Neural cell (in vitro differentiated cells): ENCODE results near the gene CDK5RAP1. TPM values are rescaled to one million over a fixed set of nuclear protein-coding genes. Genes with fewer than 3 reads are reported as not detected.

Experiments used
- H2AFZ ChIP-seq: fragments of 200-600, 300-800 bp; sonication (generic), shearing (Covaris generic); 2 replicates; pipeline ENCODE4 v1.6.0; 2014; ENCODE audit warnings: low read depth, mild to moderate bottlenecking, antibody characterized with exemption, low read length, moderate library complexity
- H3F3A ChIP-seq: fragments of 200-600 bp; shearing (Covaris generic); 2 replicates; pipeline ENCODE4 v1.6.1; 2016; ENCODE audit warnings: mild to moderate bottlenecking, moderate library complexity, mixed read lengths, antibody characterized with exemption, low read length; ENCODE audit not compliant: insufficient read depth, poor library complexity, severe bottlenecking
- H3K27ac ChIP-seq: fragments of 200-600, 300-800 bp; sonication (generic), shearing (Covaris generic); 2 replicates; pipeline ENCODE4 v1.5.1; 2014; ENCODE audit warnings: mild to moderate bottlenecking, low read length, moderate library complexity
- H3K27me3 ChIP-seq: fragments of 300-800, 200-600 bp; sonication (generic), shearing (Covaris generic); 2 replicates; pipeline ENCODE4 v1.6.0; 2014; ENCODE audit warnings: mild to moderate bottlenecking, low read depth, low read length, moderate library complexity; ENCODE audit not compliant: insufficient read depth
- H3K36me3 ChIP-seq: fragments of 300-800, 200-600 bp; sonication (generic), shearing (Covaris generic); 2 replicates; pipeline ENCODE4 v1.5.1; 2014; ENCODE audit warnings: mild to moderate bottlenecking, antibody characterized with exemption, low read length, moderate library complexity; ENCODE audit not compliant: insufficient read depth
- H3K4me2 ChIP-seq: fragments of 300-800, 200-600 bp; sonication (generic), shearing (Covaris generic); 2 replicates; pipeline ENCODE4 v1.6.0; 2014; ENCODE audit warnings: mild to moderate bottlenecking, low read length
- H3K4me3 ChIP-seq: fragments of 300-800, 200-600 bp; sonication (generic), shearing (Covaris generic); 2 replicates; pipeline ENCODE4 v1.5.1; 2014; ENCODE audit warnings: mild to moderate bottlenecking, low read length, moderate library complexity
- H3K79me2 ChIP-seq: fragments of 200-600 bp; shearing (Covaris generic); replicated peaks from 2 replicates; pipeline ENCODE4 v1.6.0; 2014; ENCODE audit warnings: mild to moderate bottlenecking, low read length, moderate library complexity; ENCODE audit not compliant: insufficient read depth
- H3K9ac ChIP-seq: fragments of 300-800, 200-600 bp; sonication (generic), shearing (Covaris generic); 2 replicates; pipeline ENCODE4 v1.6.1; 2016; ENCODE audit warnings: mild to moderate bottlenecking, low read length, mixed read lengths
- H3K9me2 ChIP-seq: fragments of 200-600 bp; shearing (Covaris generic); 2 replicates; pipeline ENCODE4 v1.6.1; 2016; ENCODE audit warnings: mild to moderate bottlenecking, low read length, mixed read lengths; ENCODE audit not compliant: insufficient read depth
- H3K9me3 ChIP-seq: fragments of 200-600, 300-800 bp; sonication (generic), shearing (Covaris generic); 2 replicates; pipeline ENCODE4 v1.6.1; 2016; ENCODE audit warnings: mild to moderate bottlenecking, mixed run types, low read length, moderate library complexity, mixed read lengths
- H4K20me1 ChIP-seq: fragments of 200-600 bp; shearing (Covaris generic); 2 replicates; pipeline ENCODE4 v1.6.1; 2016; ENCODE audit warnings: mild to moderate bottlenecking, mixed run types; ENCODE audit not compliant: insufficient read depth
- EP300 ChIP-seq: fragments of 450-650 bp; conservative IDR thresholded peaks from 2 replicates; pipeline ENCODE4 v1.6.1; 2014; ENCODE audit warnings: antibody characterized with exemption, mild to moderate bottlenecking, moderate library complexity; ENCODE audit not compliant: poor library complexity, severe bottlenecking
- EZH2 ChIP-seq: fragments of 200-600, 300-800 bp; shearing (Covaris generic), sonication (generic); IDR thresholded peaks from 2 replicates; pipeline ENCODE4 v1.6.1; 2014; ENCODE audit warnings: antibody characterized with exemption, low read length, borderline replicate concordance, mild to moderate bottlenecking; ENCODE audit not compliant: insufficient read depth, poor library complexity, severe bottlenecking
- MXI1 ChIP-seq: fragments of 450-650 bp; conservative IDR thresholded peaks from 2 replicates; pipeline ENCODE4 v1.6.1; 2014; ENCODE audit warnings: antibody characterized with exemption, mild to moderate bottlenecking; ENCODE audit not compliant: poor library complexity, severe bottlenecking
- POLR2AphosphoS5 ChIP-seq: IDR thresholded peaks from 2 replicates; pipeline ENCODE4 v1.6.1; 2012
- RAD21 ChIP-seq: fragments of 450-650 bp; conservative IDR thresholded peaks from 2 replicates; pipeline ENCODE4 v1.6.1; 2014; ENCODE audit warnings: antibody characterized with exemption, mild to moderate bottlenecking, moderate library complexity
- REST ChIP-seq: IDR thresholded peaks from 2 replicates; pipeline ENCODE4 v1.6.1; 2012; ENCODE audit warnings: borderline replicate concordance
- SMC3 ChIP-seq: fragments of 450-650 bp; conservative IDR thresholded peaks from 2 replicates; pipeline ENCODE4 v1.6.1; 2014; ENCODE audit warnings: antibody characterized with exemption, mild to moderate bottlenecking, moderate library complexity; ENCODE audit not compliant: poor library complexity
- TAF1 ChIP-seq: IDR thresholded peaks from 2 replicates; pipeline ENCODE4 v1.6.1; 2012; ENCODE audit warnings: low read depth
- polyA plus RNA-seq: library from polyadenylated mRNA; depleted of rRNA; stranded (reverse); fragments of >200 nt; gene quantifications from 2 replicates; pipeline ENCODE4 v1.2.3, GENCODE V29; 2014

CDK5RAP1 gene
- polyA plus RNA-seq, 1 donor from 2014 or later = 47.2 TPM

GRCh38 chr20:33352258-33353012 lies 48.9 kb downstream of the CDK5RAP1 start:
- no peaks in the 10 kb centered on the region for H3F3A ChIP-seq
- H3K4me2 ChIP-seq = no peak overlapping the region
- TF ChIP-seq EP300 = no peak
- no peaks in the 10 kb centered on the region for H3K9me3 ChIP-seq
- H3K4me3 ChIP-seq = no peak overlapping the region
- no peaks in the 10 kb centered on the region for H3K36me3 ChIP-seq
- no peak overlapping the region for H3K27ac ChIP-seq
- no peaks in the 10 kb centered on the region for H3K9me2 ChIP-seq
- no peak overlapping the region for H3K9ac ChIP-seq
- no peaks in the 10 kb centered on the region for H4K20me1 ChIP-seq
- no peaks in the 10 kb centered on the region for H3K79me2 ChIP-seq
- no peaks in the 10 kb centered on the region for H3K27me3 ChIP-seq
- H2AFZ ChIP-seq = no peak overlapping the region

DNA sequence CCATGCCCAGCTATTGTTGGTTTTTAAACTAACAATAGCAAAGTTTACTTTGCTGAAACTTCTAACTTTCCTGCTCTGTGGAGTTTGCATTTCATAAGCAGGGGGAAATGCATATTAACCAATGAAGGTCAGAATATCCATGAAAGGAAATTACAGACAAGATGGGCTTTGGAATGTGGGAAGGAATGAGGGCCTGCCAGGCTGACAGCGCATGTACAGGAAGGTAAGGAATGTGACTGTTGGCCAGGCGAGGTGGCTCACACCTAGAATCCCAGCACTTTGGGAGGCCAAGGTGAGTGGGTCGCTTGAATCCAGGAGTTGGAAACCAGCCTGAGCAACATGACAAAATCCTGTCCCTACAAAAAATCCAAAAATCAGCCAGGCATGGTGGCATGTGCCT lies 49.6 kb downstream of the CDK5RAP1 start:
- no peaks in the 10 kb centered on the region for H3F3A ChIP-seq
- no peaks in the 10 kb centered on the region for H4K20me1 ChIP-seq
- H3K9me3 ChIP-seq = no peaks in the 10 kb centered on the region
- no peak overlapping the region for H3K9ac ChIP-seq
- no peak overlapping the region for H2AFZ ChIP-seq
- no peak overlapping the region for H3K4me2 ChIP-seq
- TF ChIP-seq POLR2AphosphoS5 (no peak), RAD21 (no peak), REST (no peak), MXI1 (no peak), EP300 (no peak), SMC3 (no peak), TAF1 (no peak), EZH2 (no peak)
- no peaks in the 10 kb centered on the region for H3K36me3 ChIP-seq
- H3K27ac ChIP-seq = no peak overlapping the region
- H3K9me2 ChIP-seq = no peaks in the 10 kb centered on the region
- H3K4me3 ChIP-seq = no peak overlapping the region
- H3K27me3 ChIP-seq = no peaks in the 10 kb centered on the region
- H3K79me2 ChIP-seq = no peaks in the 10 kb centered on the region

DNA sequence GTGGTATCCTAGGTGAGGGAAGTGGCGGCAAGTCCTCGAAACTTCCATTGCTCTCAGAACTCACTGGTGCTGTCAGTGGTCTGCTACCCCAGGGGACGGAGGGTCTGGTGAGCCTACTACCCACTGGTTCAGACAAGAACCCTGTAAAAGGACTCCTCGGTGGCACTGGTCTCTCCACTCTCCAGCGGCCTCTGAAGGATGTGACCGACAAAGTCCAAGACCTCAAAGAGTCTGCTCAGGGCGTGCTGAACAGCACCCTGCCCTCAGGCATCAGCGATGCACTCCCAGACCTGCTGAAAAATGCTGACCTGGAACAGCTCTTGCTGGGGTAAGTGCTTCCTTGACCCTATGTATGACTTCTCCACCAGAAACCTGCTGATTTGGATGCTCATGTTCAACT lies 51.8 kb downstream of the CDK5RAP1 start:
- no peak for TF ChIP-seq RAD21
- no peak for TF ChIP-seq EZH2
- no peak for TF ChIP-seq SMC3
- TF ChIP-seq TAF1 = no peak
- Histone ChIP-seq H3K4me2 (no peak overlapping the region), H3K27ac (no peak overlapping the region), H2AFZ (no peak overlapping the region), H3K27me3 (no peaks in the 10 kb centered on the region), H3K79me2 (no peaks in the 10 kb centered on the region), H3K9ac (no peak overlapping the region), H4K20me1 (no peaks in the 10 kb centered on the region), H3K36me3 (no peaks in the 10 kb centered on the region), H3F3A (no peaks in the 10 kb centered on the region), H3K9me3 (no peaks in the 10 kb centered on the region), H3K4me3 (no peak overlapping the region), H3K9me2 (no peaks in the 10 kb centered on the region)
